ENCODE measurements around the gene GLS2. TPM values are rescaled to one million over a fixed set of nuclear protein-coding genes. Genes with fewer than 3 reads are reported as not detected.

The GLS2 gene
- total RNA-seq, 1 donor from 2014 or later = not detected

- H3K9ac ChIP-seq (ENCODE audit: low read depth in 1 of 3, low read length in 3 of 3) = no peak overlapping the region
- peaks cover 2 to 12% (median 7%) of the 10 kb centered on the region in 3 donors for H3K36me3 ChIP-seq (ENCODE audit: control insufficient read depth in 3 of 3, insufficient read depth in 3 of 3, low read length in 3 of 3)
- no peak overlapping the region for H3K4me3 ChIP-seq (ENCODE audit: low read length in 3 of 3)
- H3K27ac ChIP-seq (ENCODE audit: low read depth, low read length) = no peak overlapping the region
- H3K27me3 ChIP-seq (ENCODE audit: control insufficient read depth in 3 of 3, insufficient read depth in 3 of 3, low read length in 3 of 3) = no peaks in the 10 kb centered on the region
- peaks cover 4 to 14% (median 5%) of the 10 kb centered on the region in 3 donors for H3K4me1 ChIP-seq (ENCODE audit: control insufficient read depth in 3 of 3, insufficient read depth in 3 of 3, low read length in 3 of 3)
- H3K9me3 ChIP-seq (ENCODE audit: control insufficient read depth in 3 of 3, low read length in 3 of 3) = no peaks in the 10 kb centered on the region
These were observed 13.6 kb downstream of the GLS2 start for GRCh38 chr12:56474389-56474788.

DNA sequence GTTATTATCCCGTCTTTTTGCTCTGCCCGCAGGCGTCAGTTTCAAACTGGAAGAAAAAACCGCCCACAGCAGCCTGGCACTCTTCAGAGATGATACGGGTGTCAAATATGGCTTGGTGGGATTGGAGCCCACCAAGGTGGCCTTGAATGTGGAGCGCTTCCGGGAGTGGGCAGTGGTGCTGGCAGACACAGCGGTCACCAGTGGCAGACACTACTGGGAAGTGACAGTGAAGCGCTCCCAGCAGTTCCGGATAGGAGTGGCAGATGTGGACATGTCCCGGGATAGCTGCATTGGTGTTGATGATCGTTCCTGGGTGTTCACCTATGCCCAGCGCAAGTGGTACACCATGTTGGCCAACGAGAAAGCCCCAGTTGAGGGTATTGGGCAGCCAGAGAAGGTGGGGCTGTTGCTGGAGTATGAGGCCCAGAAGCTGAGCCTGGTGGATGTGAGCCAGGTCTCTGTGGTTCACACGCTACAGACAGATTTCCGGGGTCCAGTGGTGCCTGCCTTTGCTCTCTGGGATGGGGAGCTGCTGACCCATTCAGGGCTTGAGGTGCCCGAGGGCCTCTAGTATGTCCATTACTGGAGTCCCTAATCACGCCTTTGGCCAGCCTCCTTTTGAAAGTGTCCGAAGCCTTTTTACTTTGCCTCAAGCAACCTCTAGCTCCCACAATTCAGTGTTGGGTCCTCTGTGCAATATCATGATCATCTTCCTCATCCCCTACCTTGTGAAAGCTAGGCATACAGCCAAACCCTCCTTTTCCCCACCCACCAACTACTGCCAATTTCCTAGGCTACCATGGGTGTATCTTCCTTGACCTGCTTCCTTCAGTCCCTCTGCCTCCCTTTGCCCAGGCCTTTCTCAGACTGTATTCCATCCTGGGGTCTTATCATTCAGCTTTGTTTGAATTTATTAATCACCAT lies 18.7 kb downstream of the GLS2 start:
- Histone ChIP-seq H3K36me3 (ENCODE audit: control insufficient read depth in 3 of 3, insufficient read depth in 3 of 3, low read length in 3 of 3) (peaks cover 2 to 9% (median 7%) of the 10 kb centered on the region in 3 donors), H3K9ac (ENCODE audit: low read depth in 1 of 3, low read length in 3 of 3) (peak overlapping the region; percentile 94 to 100 (median 96)), H3K27ac (ENCODE audit: low read depth, low read length) (peak overlapping the region; percentile 96), H3K4me3 (ENCODE audit: low read length in 3 of 3) (peak overlapping the region; percentile 93 to 100 (median 95)), H3K27me3 (ENCODE audit: control insufficient read depth in 3 of 3, insufficient read depth in 3 of 3, low read length in 3 of 3) (no peaks in the 10 kb centered on the region), H3K4me1 (ENCODE audit: control insufficient read depth in 3 of 3, insufficient read depth in 3 of 3, low read length in 3 of 3) (peaks cover 11 to 26% (median 12%) of the 10 kb centered on the region in 3 donors), H3K9me3 (ENCODE audit: control insufficient read depth in 3 of 3, low read length in 3 of 3) (no peaks in the 10 kb centered on the region)

- Histone ChIP-seq H3K4me1 (ENCODE audit: control insufficient read depth in 3 of 3, insufficient read depth in 3 of 3, low read length in 3 of 3) (peaks cover 13 to 30% (median 14%) of the 10 kb centered on the region in 3 donors), H3K9ac (ENCODE audit: low read depth in 1 of 3, low read length in 3 of 3) (peak within 1 kb of the TSS; percentile 94 to 100 (median 96)), H3K27me3 (ENCODE audit: control insufficient read depth in 3 of 3, insufficient read depth in 3 of 3, low read length in 3 of 3) (no peaks in the 10 kb centered on the region), H3K4me3 (ENCODE audit: low read length in 3 of 3) (peak within 1 kb of the TSS; percentile 93 to 100 (median 95)), H3K9me3 (ENCODE audit: control insufficient read depth in 3 of 3, low read length in 3 of 3) (no peaks in the 10 kb centered on the region), H3K36me3 (ENCODE audit: control insufficient read depth in 3 of 3, insufficient read depth in 3 of 3, low read length in 3 of 3) (peaks cover 2 to 8% (median 6%) of the 10 kb centered on the region in 3 donors), H3K27ac (ENCODE audit: low read depth, low read length) (peak within 1 kb of the TSS; percentile 96)
These were observed 19.6 kb downstream of the GLS2 start, which contains the start of gene SPRYD4 for GRCh38 chr12:56468216-56469006. SPRYD4 (plus strand) TSS chr12:56468578; CDS start chr12:56468592, 14 bp downstream.

- H3K9ac ChIP-seq (ENCODE audit: low read depth in 1 of 3, low read length in 3 of 3) = no peak overlapping the region
These were observed 25.4 kb downstream of the GLS2 start for GRCh38 chr12:56462565-56462964.

GRCh38 chr12:56461235-56462159 lies 26.5 kb downstream of the GLS2 start:
- Histone ChIP-seq H3K27ac (ENCODE audit: low read depth, low read length) (no peak overlapping the region), H3K9me3 (ENCODE audit: control insufficient read depth in 3 of 3, low read length in 3 of 3) (no peaks in the 10 kb centered on the region), H3K36me3 (ENCODE audit: control insufficient read depth in 3 of 3, insufficient read depth in 3 of 3, low read length in 3 of 3) (no peaks in the 10 kb centered on the region), H3K27me3 (ENCODE audit: control insufficient read depth in 3 of 3, insufficient read depth in 3 of 3, low read length in 3 of 3) (no peaks in the 10 kb centered on the region), H3K4me3 (ENCODE audit: low read length in 3 of 3) (no peak overlapping the region), H3K9ac (ENCODE audit: low read depth in 1 of 3, low read length in 3 of 3) (no peak overlapping the region), H3K4me1 (ENCODE audit: control insufficient read depth in 3 of 3, insufficient read depth in 3 of 3, low read length in 3 of 3) (peaks cover 2 to 6% (median 3%) of the 10 kb centered on the region in 3 donors)

More at GRCh38 chr12:56462565-56462964, 25.4 kb downstream of the GLS2 start:
- Histone ChIP-seq H3K4me1 (ENCODE audit: control insufficient read depth in 3 of 3, insufficient read depth in 3 of 3, low read length in 3 of 3) (peaks cover 2 to 6% (median 3%) of the 10 kb centered on the region in 3 donors), H3K27ac (ENCODE audit: low read depth, low read length) (no peak overlapping the region), H3K27me3 (ENCODE audit: control insufficient read depth in 3 of 3, insufficient read depth in 3 of 3, low read length in 3 of 3) (no peaks in the 10 kb centered on the region), H3K36me3 (ENCODE audit: control insufficient read depth in 3 of 3, insufficient read depth in 3 of 3, low read length in 3 of 3) (no peaks in the 10 kb centered on the region), H3K4me3 (ENCODE audit: low read length in 3 of 3) (no peak overlapping the region), H3K9me3 (ENCODE audit: control insufficient read depth in 3 of 3, low read length in 3 of 3) (no peaks in the 10 kb centered on the region)

DNA sequence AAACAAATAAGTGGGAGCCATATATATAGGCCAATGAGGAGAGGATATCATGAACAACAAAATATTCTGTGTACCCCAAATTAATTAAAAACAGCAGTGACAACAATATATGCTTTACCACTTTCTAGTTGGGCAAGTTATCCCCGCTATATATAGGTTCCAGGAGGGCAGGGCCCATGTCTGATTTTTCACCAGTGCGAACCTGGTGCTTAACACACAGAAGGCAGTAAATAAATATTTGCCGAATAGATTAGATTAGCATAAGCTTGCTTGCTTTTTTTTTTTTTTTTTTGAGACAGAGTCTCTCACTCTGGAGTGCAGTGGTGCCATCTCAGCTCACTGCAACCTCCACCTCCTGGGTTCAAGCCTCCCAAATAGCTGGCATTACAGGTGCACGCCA lies 30.1 kb downstream of the GLS2 start:
- no peak overlapping the region for H3K27ac ChIP-seq (ENCODE audit: low read depth, low read length)
- no peaks in the 10 kb centered on the region for H3K36me3 ChIP-seq (ENCODE audit: control insufficient read depth in 3 of 3, insufficient read depth in 3 of 3, low read length in 3 of 3)
- peaks cover 0 to 4% (median 0%) of the 10 kb centered on the region in 3 donors for H3K27me3 ChIP-seq (ENCODE audit: control insufficient read depth in 3 of 3, insufficient read depth in 3 of 3, low read length in 3 of 3)
- no peak overlapping the region for H3K9ac ChIP-seq (ENCODE audit: low read depth in 1 of 3, low read length in 3 of 3)
- no peaks in the 10 kb centered on the region for H3K4me1 ChIP-seq (ENCODE audit: control insufficient read depth in 3 of 3, insufficient read depth in 3 of 3, low read length in 3 of 3)
- H3K4me3 ChIP-seq (ENCODE audit: low read length in 3 of 3) = no peak overlapping the region
- H3K9me3 ChIP-seq (ENCODE audit: control insufficient read depth in 3 of 3, low read length in 3 of 3) = no peaks in the 10 kb centered on the region

- H3K9me3 ChIP-seq (ENCODE audit: control insufficient read depth in 3 of 3, low read length in 3 of 3) = no peaks in the 10 kb centered on the region
- no peaks in the 10 kb centered on the region for H3K36me3 ChIP-seq (ENCODE audit: control insufficient read depth in 3 of 3, insufficient read depth in 3 of 3, low read length in 3 of 3)
- H3K4me1 ChIP-seq (ENCODE audit: control insufficient read depth in 3 of 3, insufficient read depth in 3 of 3, low read length in 3 of 3) = peaks cover 0 to 3% (median 3%) of the 10 kb centered on the region in 3 donors
- H3K27ac ChIP-seq (ENCODE audit: low read depth, low read length) = no peak within 1 kb of the TSS
- peaks cover 0 to 6% (median 0%) of the 10 kb centered on the region in 3 donors for H3K27me3 ChIP-seq (ENCODE audit: control insufficient read depth in 3 of 3, insufficient read depth in 3 of 3, low read length in 3 of 3)
- H3K9ac ChIP-seq (ENCODE audit: low read depth in 1 of 3, low read length in 3 of 3) = no peak within 1 kb of the TSS
- no peak within 1 kb of the TSS for H3K4me3 ChIP-seq (ENCODE audit: low read length in 3 of 3)
These were observed 33.4 kb downstream of the GLS2 start, which contains the start of gene MIP for GRCh38 chr12:56454557-56454956. MIP (minus strand) TSS chr12:56454657; CDS start chr12:56454613, 44 bp downstream.

DNA sequence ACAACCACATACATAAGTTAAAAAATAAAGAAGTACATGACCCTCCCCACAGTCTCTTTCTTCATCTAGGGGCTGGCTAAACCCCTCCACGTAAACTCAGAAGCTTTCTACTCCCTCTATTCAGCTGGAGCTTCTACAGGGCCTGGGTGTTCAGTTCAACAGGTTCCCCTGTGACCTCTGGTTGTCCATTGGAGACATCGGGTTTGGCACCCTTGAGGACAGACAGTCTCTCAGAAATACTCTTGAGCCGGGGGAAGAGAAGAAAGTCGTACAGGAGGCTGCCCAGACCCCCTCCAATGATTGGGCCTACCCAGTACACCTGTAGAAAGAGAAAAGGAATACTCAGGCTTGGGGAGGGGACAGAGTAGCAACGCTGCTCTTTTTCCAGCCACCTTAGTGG lies 36.8 kb downstream of the GLS2 start:
- Histone ChIP-seq H3K4me1 (ENCODE audit: control insufficient read depth in 3 of 3, insufficient read depth in 3 of 3, low read length in 3 of 3) (peaks cover 2 to 5% (median 3%) of the 10 kb centered on the region in 3 donors), H3K27ac (ENCODE audit: low read depth, low read length) (no peak overlapping the region), H3K9me3 (ENCODE audit: control insufficient read depth in 3 of 3, low read length in 3 of 3) (no peaks in the 10 kb centered on the region), H3K9ac (ENCODE audit: low read depth in 1 of 3, low read length in 3 of 3) (no peak overlapping the region), H3K4me3 (ENCODE audit: low read length in 3 of 3) (no peak overlapping the region), H3K27me3 (ENCODE audit: control insufficient read depth in 3 of 3, insufficient read depth in 3 of 3, low read length in 3 of 3) (peaks cover 0 to 6% (median 0%) of the 10 kb centered on the region in 3 donors), H3K36me3 (ENCODE audit: control insufficient read depth in 3 of 3, insufficient read depth in 3 of 3, low read length in 3 of 3) (no peaks in the 10 kb centered on the region)

GRCh38 chr12:56450241-56450640 lies 37.7 kb downstream of the GLS2 start:
- H3K4me3 ChIP-seq (ENCODE audit: low read length in 3 of 3) = peak overlapping the region in 1 of 3 donors; percentile 83
- H3K27me3 ChIP-seq (ENCODE audit: control insufficient read depth in 3 of 3, insufficient read depth in 3 of 3, low read length in 3 of 3) = peaks cover 0 to 6% (median 0%) of the 10 kb centered on the region in 3 donors
- no peak overlapping the region for H3K27ac ChIP-seq (ENCODE audit: low read depth, low read length)
- peaks cover 2 to 5% (median 3%) of the 10 kb centered on the region in 3 donors for H3K4me1 ChIP-seq (ENCODE audit: control insufficient read depth in 3 of 3, insufficient read depth in 3 of 3, low read length in 3 of 3)
- no peaks in the 10 kb centered on the region for H3K36me3 ChIP-seq (ENCODE audit: control insufficient read depth in 3 of 3, insufficient read depth in 3 of 3, low read length in 3 of 3)
- H3K9me3 ChIP-seq (ENCODE audit: control insufficient read depth in 3 of 3, low read length in 3 of 3) = no peaks in the 10 kb centered on the region
- H3K9ac ChIP-seq (ENCODE audit: low read depth in 1 of 3, low read length in 3 of 3) = no peak overlapping the region

All from skeletal muscle tissue (tissue), 4 donors.